GM21737 (cell line): ENCODE data around the gene COL28A1.

Experiments
- ATAC-seq: cut with Tn5 transposase; IDR thresholded peaks from one replicate; pipeline ENCODE4 v1.9.1; 2021; ENCODE audit warnings: mild to moderate bottlenecking, moderate library complexity; ENCODE audit not compliant: unreplicated experiment

The COL28A1 gene

GRCh38 chr7:7521259-7521658, 14.4 kb downstream of the COL28A1 start:
- no peak for ATAC-seq

GRCh38 chr7:7519528-7519927, 16.1 kb downstream of the COL28A1 start:
- no peak for ATAC-seq

GRCh38 chr7:7519056-7519455, 16.6 kb downstream of the COL28A1 start:
- ATAC-seq = no peak

DNA sequence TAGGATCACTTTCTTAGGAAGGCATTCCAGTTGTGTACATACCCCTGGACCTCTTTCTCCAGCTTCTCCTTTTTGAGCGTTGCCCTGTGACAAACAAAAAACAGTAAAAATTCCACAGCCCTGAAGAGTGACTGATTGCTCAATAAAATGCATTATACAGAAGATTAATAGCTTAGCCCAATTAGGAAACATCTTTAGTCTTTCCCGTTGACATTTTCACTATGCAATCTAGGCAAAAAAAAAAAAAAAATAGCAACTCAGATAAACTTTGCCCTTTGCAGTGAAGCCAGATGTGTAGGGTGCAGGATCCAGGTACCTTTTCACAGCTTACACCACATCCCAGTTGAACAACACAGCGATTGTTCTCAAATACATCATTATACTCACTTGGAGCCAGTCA, 17.9 kb downstream of the COL28A1 start:
- no peak for ATAC-seq

DNA sequence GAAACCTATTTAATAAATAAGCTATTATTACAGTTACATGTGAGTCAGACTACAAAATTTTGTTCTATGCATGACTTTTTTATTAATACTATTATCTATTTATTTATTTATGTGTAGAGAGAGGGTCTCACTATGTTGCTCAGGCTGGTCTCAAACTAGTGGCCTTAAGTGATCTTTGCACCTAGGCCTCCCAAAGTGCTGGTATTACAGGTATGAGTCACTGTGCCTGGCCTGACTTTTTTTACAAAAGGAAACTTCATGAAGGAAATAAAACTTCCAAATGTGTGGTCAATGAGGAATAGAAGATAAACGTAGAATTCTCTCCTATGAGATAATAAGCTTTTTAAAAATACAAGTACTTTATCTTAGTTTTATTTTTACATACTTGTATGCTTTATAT, 19.0 kb downstream of the COL28A1 start:
- ATAC-seq = no peak

- ATAC-seq = no peak
Measured at GRCh38 chr7:7516156-7516555, 19.5 kb downstream of the COL28A1 start.

- no peak for ATAC-seq
Measured at GRCh38 chr7:7512861-7513597, 22.6 kb downstream of the COL28A1 start.

GRCh38 chr7:7510794-7511193, 24.9 kb downstream of the COL28A1 start:
- ATAC-seq = no peak

DNA sequence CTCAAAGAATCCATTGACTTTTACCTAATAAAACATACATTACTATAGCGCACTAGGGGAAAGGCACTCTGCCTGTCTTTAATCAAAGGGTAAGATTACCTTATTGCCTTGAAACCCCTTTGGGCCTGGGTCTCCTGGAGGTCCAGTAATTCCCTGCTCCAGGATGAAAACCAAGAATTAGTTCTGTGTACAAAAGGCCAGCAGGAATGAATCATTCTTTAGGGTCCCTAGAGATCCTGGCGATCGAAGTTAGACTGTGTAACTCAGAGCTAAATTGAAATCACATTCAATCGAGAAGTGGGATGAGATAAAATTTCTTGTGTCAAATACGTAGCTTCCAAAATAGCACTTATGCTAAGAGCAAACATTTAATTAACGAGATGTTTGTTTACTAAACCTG, 29.8 kb downstream of the COL28A1 start:
- ATAC-seq = no peak

- no peak for ATAC-seq
Measured at GRCh38 chr7:7504910-7505704, 30.6 kb downstream of the COL28A1 start.

DNA sequence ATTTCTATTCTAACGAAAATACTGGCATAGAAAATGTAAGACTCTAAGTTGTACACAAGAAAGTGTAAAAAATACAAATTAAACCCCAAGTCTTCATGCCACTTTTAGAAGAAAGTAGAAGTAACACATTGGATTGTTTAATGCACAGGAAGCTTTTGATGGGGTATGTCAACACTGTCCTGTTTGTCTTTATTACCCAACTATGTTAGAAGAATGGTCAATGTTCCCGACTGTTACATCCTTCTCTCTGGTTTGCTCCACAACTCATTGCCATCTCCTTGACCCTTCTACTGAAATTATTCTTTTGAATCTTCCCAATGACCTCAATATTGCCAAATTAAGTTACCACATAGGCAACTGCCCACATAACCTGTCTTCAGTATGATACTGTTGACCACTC, 35.8 kb downstream of the COL28A1 start:
- no peak for ATAC-seq

DNA sequence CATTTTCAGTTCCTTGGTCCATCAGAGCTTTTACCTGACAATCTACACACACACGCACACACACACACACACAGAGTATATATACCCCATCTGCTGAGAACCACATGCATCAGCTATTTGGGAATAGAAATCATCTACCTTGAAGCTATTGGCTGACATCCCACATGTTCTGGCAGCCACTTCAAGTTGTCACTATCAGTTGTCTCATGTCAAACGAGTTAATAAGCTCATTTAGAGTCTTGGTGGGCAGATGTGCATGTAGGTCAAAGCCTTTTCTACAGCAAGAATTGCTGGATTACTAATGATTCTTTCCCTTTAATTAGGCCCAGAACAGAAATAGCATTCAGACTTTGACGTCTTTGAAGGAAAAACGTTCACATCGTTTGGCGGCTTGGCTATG, 36.8 kb downstream of the COL28A1 start:
- ATAC-seq = no peak

GRCh38 chr7:7496311-7496710, 39.4 kb downstream of the COL28A1 start:
- no peak for ATAC-seq

- ATAC-seq = no peak
Measured at GRCh38 chr7:7495171-7495570, 40.5 kb downstream of the COL28A1 start.

DNA sequence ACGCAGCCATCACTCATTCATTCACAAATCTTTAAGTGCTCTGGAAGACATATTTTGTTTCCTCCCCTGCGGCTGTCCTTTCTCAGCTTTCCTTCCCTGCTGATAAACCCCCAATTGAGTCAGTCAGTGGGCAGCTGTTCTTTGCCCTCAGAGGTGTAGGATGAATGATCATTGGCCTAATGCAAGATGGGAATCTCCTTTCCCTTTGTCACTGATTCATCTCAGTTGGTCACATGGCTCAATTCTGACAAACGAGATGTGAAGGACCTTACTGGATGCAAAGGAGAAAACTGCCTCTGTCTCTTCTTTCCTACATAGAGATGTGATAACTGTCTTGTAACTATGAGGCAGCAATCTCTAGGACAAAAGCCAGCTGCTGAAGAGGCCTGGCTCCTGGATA, 44.6 kb downstream of the COL28A1 start:
- ATAC-seq = no peak

- ATAC-seq = no peak
Measured at GRCh38 chr7:7490003-7490402, 45.7 kb downstream of the COL28A1 start.

DNA sequence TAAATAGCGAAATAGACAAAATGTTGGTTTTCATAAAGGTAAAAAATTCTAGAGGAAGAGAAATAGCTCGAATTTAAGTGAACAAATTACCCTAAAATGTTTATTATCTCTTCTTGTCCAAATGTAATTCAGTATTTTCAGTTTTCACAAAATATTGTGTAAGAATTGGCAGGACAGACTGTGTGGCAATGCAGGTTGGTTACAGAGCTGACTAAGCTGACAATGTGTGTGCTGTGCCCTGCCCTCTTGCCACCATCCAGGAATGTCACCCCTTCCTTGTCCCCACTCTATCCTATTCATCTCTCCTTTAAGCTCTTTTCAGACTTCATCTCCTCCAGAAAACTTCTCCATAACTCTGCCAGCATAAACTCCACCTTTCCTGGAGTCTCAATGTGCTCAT, 46.1 kb downstream of the COL28A1 start:
- ATAC-seq = no peak

- no peak for ATAC-seq
Measured at GRCh38 chr7:7486362-7486761, 49.3 kb downstream of the COL28A1 start.

DNA sequence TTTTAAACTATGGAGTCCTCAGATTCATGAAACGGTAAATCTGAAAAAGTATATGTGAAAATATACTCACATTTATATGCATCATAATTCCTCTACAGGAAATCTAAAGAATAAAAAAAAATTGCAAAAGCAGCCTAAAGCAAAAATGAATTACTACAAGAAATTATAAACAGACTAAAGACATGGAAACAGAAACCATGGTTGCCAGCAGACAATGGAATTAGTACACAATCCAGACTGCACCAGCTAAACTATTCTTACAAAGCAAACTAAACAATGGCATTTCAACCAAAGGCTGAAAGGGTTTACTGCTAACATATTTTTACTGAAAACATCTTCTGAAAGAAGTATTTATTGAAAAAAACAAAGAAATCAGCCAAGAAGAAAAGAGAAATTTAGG, 51.6 kb downstream of the COL28A1 start:
- ATAC-seq = no peak

GRCh38 chr7:7481802-7482201, 53.9 kb downstream of the COL28A1 start:
- no peak for ATAC-seq

DNA sequence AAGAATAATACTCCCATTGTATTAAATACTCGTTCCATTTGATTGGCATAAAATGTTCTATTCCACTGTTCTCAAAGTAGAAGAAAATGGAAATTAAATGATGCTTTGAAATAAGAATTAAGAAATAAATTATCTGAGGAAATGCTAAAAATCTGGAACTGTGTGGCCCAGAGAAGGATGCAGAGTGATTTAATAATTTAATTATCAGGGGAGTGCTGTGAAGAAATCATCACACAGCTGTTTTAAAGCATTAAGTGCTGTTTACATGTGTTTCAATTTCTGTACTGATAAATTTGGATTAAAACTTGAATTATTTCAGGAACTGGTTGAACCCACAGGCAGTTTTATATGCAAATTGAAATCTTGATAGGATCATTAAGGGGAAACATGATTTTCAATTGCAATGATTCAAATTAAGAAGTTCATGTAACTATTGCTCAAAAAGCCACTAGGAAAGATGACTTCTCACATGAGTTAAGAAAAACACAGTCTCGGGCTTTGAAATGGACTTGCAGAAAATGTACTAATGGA, 56.3 kb downstream of the COL28A1 start:
- ATAC-seq = no peak

GRCh38 chr7:7478569-7478968, 57.1 kb downstream of the COL28A1 start:
- ATAC-seq = no peak
